Keratinocyte (primary cell): ENCODE measurements around the gene JAKMIP1. TPM values are rescaled to one million over a fixed set of nuclear protein-coding genes. Genes with fewer than 3 reads are reported as not detected.

ENCODE experiments used
- DNase-seq: peaks from one replicate; pipeline ENCODE4 v3.0.0-alpha.2; 2011; ENCODE audit warnings: low read depth, missing footprints, low spot score
- FAIRE-seq: peaks from 2 replicates; lab custom pipeline; 2011; peaks lifted over from hg19 to GRCh38; lab: Jason Lieb, UNC
- H2AFZ ChIP-seq: 2 replicates; pipeline ENCODE4 v1.6.0; 2012; ENCODE audit warnings: low read length, control low read depth, inconsistent platforms; ENCODE audit not compliant: control insufficient read depth
- H3K27ac ChIP-seq: 2 replicates; pipeline ENCODE4 v1.5.1; 2011; ENCODE audit warnings: low read length; ENCODE audit not compliant: control insufficient read depth, insufficient read depth
- H3K27me3 ChIP-seq: 3 replicates; pipeline ENCODE4 v1.6.0; 2011; ENCODE audit warnings: low read length; ENCODE audit not compliant: control insufficient read depth, insufficient read depth; ENCODE audit errors: extremely low read depth
- H3K36me3 ChIP-seq, 2 experiments: 2 replicates in 1 of 2; 3 replicates in 1 of 2; pipeline ENCODE4 v1.5.1; 2011; ENCODE audit warnings: low read length in 2 of 2, mild to moderate bottlenecking in 1 of 2; ENCODE audit not compliant: control insufficient read depth in 2 of 2, insufficient read depth in 2 of 2; ENCODE audit errors: extremely low read depth in 1 of 2
- H3K4me1 ChIP-seq: 3 replicates; pipeline ENCODE4 v1.5.1; 2011; ENCODE audit warnings: low read length; ENCODE audit not compliant: control insufficient read depth, insufficient read depth; ENCODE audit errors: extremely low read depth
- H3K4me2 ChIP-seq: 3 replicates; pipeline ENCODE4 v1.6.0; 2011; ENCODE audit warnings: low read depth, low read length; ENCODE audit not compliant: control insufficient read depth, insufficient read depth; ENCODE audit errors: extremely low read depth
- H3K4me3 ChIP-seq, 3 experiments: fragments of 200-600 bp in 1 of 3; sonication (generic) in 1 of 3; 2 replicates in 2 of 3; 3 replicates in 1 of 3; pipeline ENCODE4 v1.5.1; 2011 to 2016; ENCODE audit warnings: low read length in 3 of 3, mild to moderate bottlenecking in 3 of 3, control low read depth in 2 of 3, inconsistent platforms in 1 of 3, low read depth in 1 of 3, mixed read lengths in 1 of 3, mixed run types in 1 of 3, moderate library complexity in 1 of 3; ENCODE audit not compliant: control insufficient read depth in 2 of 3, insufficient read depth in 2 of 3; ENCODE audit errors: extremely low read depth in 1 of 3
- H3K79me2 ChIP-seq: 2 replicates; pipeline ENCODE4 v1.6.0; 2012; ENCODE audit warnings: low read length; ENCODE audit not compliant: control insufficient read depth, insufficient read depth
- H3K9ac ChIP-seq: 3 replicates; pipeline ENCODE4 v1.6.0; 2011; ENCODE audit warnings: low read length; ENCODE audit not compliant: control insufficient read depth, insufficient read depth; ENCODE audit errors: extremely low read depth
- H3K9me1 ChIP-seq: 3 replicates; pipeline ENCODE4 v1.6.0; 2011; ENCODE audit warnings: low read length; ENCODE audit not compliant: control insufficient read depth, insufficient read depth; ENCODE audit errors: extremely low read depth
- H3K9me3 ChIP-seq: 2 replicates; pipeline ENCODE4 v1.5.1; 2012; ENCODE audit warnings: low read depth, low read length; ENCODE audit not compliant: control insufficient read depth
- H4K20me1 ChIP-seq: 3 replicates; pipeline ENCODE4 v1.6.0; 2011; ENCODE audit warnings: low read length; ENCODE audit not compliant: control insufficient read depth, insufficient read depth; ENCODE audit errors: extremely low read depth
- EZH2 ChIP-seq: IDR thresholded peaks from one replicate; pipeline ENCODE4 v1.6.1; 2012; ENCODE audit warnings: inconsistent platforms, mild to moderate bottlenecking, low read length, moderate library complexity
- dilution Hi-C: fragments of 300-500 bp; cut with MboI; formaldehyde crosslinking; loops from one replicate; pipeline ENCODE4 v1.7.0; 2020; ENCODE audit warnings: low sequenced_read_pairs; ENCODE audit not compliant: extremely low pct_ligation_motif_present
- polyA plus RNA-seq, 5 experiments: library from polyadenylated mRNA; depleted of rRNA in 3 of 5; stranded (reverse) in 3 of 5; stranded (forward) in 1 of 5; unstranded in 1 of 5; fragments of >200 nt; gene quantifications; 1 replicate in 1 of 5; 2 replicates in 3 of 5; 3 replicates in 1 of 5; pipeline versions ENCODE4 v1.2.1 to v1.2.3, GENCODE V29; 2011 to 2012; ENCODE audit warnings: missing spikeins in 2 of 5, low read depth in 1 of 5, low replicate concordance in 1 of 5
- TF ChIP-seq, protein P1 (sequence below), 3 experiments: IDR thresholded peaks in 1 of 3; conservative IDR thresholded peaks in 1 of 3; optimal IDR thresholded peaks in 1 of 3; 2 replicates in 2 of 3; 3 replicates in 1 of 3; pipeline versions ENCODE3 to v1.5.1; 2011; ENCODE audit warnings: low read length in 3 of 3, mild to moderate bottlenecking in 3 of 3, moderate library complexity in 2 of 3, control low read depth in 1 of 3, inconsistent platforms in 1 of 3; ENCODE audit not compliant: insufficient read depth in 2 of 3; ENCODE audit errors: extremely low read depth in 1 of 3

JAKMIP1 gene
- polyA plus RNA-seq, 1 donor (not counting 4 experiments of a cell fraction or from before 2014, with no cell fraction given) = not detected

DNA sequence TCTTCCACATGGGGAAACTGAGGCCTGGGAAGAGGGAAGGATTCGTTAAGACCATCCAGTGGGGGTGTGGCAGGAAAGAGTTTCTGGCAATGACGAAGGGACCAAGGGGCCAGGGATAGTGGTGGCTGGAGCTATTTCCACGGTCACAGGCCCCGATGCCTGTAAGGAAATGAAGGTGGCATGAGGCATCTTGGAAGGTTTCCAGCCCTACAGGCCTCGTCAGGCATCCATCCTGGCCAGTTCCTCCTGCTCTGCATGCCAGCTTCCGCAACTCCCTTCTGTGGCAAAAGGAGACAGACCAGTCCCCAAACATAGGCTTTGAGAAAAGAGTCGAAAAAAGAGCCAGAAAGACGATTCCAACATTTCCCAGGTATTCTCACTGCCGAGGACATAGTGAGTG, 173.0 kb downstream of the JAKMIP1 start:
- DNase-seq (no peak), FAIRE-seq (no peak)
- H3K79me2 ChIP-seq = no peaks in the 10 kb centered on the region
- no peaks in the 10 kb centered on the region for H3K4me1 ChIP-seq
- no peak overlapping the region for H3K9ac ChIP-seq
- no peak overlapping the region for H3K4me2 ChIP-seq
- no peak overlapping the region for H3K27ac ChIP-seq
- no peaks in the 10 kb centered on the region for H4K20me1 ChIP-seq
- no peaks in the 10 kb centered on the region for H3K36me3 ChIP-seq
- no peak overlapping the region for H2AFZ ChIP-seq
- no peaks in the 10 kb centered on the region for H3K27me3 ChIP-seq
- TF ChIP-seq, protein P1, sequence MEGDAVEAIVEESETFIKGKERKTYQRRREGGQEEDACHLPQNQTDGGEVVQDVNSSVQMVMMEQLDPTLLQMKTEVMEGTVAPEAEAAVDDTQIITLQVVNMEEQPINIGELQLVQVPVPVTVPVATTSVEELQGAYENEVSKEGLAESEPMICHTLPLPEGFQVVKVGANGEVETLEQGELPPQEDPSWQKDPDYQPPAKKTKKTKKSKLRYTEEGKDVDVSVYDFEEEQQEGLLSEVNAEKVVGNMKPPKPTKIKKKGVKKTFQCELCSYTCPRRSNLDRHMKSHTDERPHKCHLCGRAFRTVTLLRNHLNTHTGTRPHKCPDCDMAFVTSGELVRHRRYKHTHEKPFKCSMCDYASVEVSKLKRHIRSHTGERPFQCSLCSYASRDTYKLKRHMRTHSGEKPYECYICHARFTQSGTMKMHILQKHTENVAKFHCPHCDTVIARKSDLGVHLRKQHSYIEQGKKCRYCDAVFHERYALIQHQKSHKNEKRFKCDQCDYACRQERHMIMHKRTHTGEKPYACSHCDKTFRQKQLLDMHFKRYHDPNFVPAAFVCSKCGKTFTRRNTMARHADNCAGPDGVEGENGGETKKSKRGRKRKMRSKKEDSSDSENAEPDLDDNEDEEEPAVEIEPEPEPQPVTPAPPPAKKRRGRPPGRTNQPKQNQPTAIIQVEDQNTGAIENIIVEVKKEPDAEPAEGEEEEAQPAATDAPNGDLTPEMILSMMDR (optimal IDR thresholded peaks at IDR 0.05 in 1 of 3, IDR thresholded peaks at IDR 0.05 in 1 of 3, conservative IDR thresholded peaks at IDR 0.05 in 1 of 3; ENCODE audit: extremely low read depth in 1 of 3, insufficient read depth in 2 of 3, low read length in 3 of 3) = no peak
- no peak for TF ChIP-seq EZH2
- H3K9me1 ChIP-seq = no peaks in the 10 kb centered on the region
- no peaks in the 10 kb centered on the region for H3K9me3 ChIP-seq
- H3K4me3 ChIP-seq = no peak overlapping the region
- dilution Hi-C loops = no loop called here

GRCh38 chr4:6024313-6024960, 175.9 kb downstream of the JAKMIP1 start:
- Histone ChIP-seq H3K9me1 (no peaks in the 10 kb centered on the region), H3K27me3 (no peaks in the 10 kb centered on the region), H3K36me3 (no peaks in the 10 kb centered on the region), H3K9ac (no peak overlapping the region), H2AFZ (no peak overlapping the region), H3K4me1 (no peaks in the 10 kb centered on the region), H3K4me3 (no peak overlapping the region), H3K4me2 (no peak overlapping the region), H4K20me1 (no peaks in the 10 kb centered on the region), H3K27ac (no peak overlapping the region), H3K79me2 (no peaks in the 10 kb centered on the region), H3K9me3 (no peaks in the 10 kb centered on the region)
- FAIRE-seq (no peak), DNase-seq (no peak)
- TF ChIP-seq, protein P1 (optimal IDR thresholded peaks at IDR 0.05 in 1 of 3, IDR thresholded peaks at IDR 0.05 in 1 of 3, conservative IDR thresholded peaks at IDR 0.05 in 1 of 3; ENCODE audit: extremely low read depth in 1 of 3, insufficient read depth in 2 of 3, low read length in 3 of 3) = no peak
- TF ChIP-seq EZH2 = no peak
- dilution Hi-C loops = no loop called here
